ENCODE data around the gene C3orf20. TPM values are rescaled to one million over a fixed set of nuclear protein-coding genes. Genes with fewer than 3 reads are reported as not detected.

Gene C3orf20
- total RNA-seq, 1 donor from 2014 or later = 0.13 TPM

DNA sequence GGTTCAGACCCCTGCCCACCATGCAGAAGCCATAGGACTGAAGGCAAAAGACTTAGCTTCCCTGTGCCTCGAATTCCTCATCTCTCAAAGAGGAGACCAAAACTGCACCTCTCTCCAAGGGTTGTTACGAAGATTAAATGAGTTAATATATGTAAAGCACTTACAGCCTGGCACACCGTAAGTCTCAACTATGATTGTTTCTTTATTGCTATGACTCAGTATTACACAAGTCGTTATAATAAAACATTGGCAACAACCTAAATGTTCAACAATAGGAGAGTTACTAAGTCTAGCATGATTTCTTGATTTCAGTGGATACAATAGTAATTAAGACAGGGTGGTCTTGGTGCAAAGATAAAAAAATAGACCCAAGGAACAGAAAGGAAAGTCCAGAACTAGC, 124.2 kb downstream of the C3orf20 start:
- TF ChIP-seq, protein P1, sequence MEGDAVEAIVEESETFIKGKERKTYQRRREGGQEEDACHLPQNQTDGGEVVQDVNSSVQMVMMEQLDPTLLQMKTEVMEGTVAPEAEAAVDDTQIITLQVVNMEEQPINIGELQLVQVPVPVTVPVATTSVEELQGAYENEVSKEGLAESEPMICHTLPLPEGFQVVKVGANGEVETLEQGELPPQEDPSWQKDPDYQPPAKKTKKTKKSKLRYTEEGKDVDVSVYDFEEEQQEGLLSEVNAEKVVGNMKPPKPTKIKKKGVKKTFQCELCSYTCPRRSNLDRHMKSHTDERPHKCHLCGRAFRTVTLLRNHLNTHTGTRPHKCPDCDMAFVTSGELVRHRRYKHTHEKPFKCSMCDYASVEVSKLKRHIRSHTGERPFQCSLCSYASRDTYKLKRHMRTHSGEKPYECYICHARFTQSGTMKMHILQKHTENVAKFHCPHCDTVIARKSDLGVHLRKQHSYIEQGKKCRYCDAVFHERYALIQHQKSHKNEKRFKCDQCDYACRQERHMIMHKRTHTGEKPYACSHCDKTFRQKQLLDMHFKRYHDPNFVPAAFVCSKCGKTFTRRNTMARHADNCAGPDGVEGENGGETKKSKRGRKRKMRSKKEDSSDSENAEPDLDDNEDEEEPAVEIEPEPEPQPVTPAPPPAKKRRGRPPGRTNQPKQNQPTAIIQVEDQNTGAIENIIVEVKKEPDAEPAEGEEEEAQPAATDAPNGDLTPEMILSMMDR (IDR thresholded peaks at IDR 0.05; ENCODE audit: unreplicated experiment) = no peak
- Mint-ChIP-seq H3K9me3 (ENCODE audit: unreplicated experiment) (no peaks in the 10 kb centered on the region), H3K4me3 (ENCODE audit: unreplicated experiment) (no peak overlapping the region), H3K27me3 (ENCODE audit: unreplicated experiment) (peaks cover 9% of the 10 kb centered on the region), H3K36me3 (ENCODE audit: low read depth, unreplicated experiment) (peaks cover 14% of the 10 kb centered on the region), H3K27ac (ENCODE audit: unreplicated experiment) (no peak overlapping the region), H3K4me1 (ENCODE audit: unreplicated experiment) (peaks cover 31% of the 10 kb centered on the region)
- DNase-seq (ENCODE audit: low spot score) = no peak

DNA sequence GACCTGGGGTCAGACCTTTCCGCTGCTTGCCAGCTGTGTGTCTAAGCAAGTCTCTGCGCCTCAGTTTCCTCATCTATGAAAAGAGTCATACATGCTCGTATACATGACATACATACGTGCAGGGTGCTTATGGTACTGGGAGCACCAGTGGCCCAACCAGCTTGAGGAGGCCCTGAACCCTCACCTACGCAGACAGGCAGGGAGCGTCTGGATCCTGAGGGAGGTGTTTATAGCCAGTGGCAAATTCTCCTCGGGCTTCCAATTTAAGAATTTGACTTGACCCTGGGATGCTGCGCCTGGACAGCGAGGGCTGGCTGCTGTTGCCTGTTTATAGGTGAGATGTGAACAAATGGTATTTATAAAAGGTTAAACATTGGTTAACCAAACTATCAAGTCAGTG, 126.1 kb downstream of the C3orf20 start:
- Mint-ChIP-seq H3K27me3 (ENCODE audit: unreplicated experiment) (peaks cover 17% of the 10 kb centered on the region), H3K27ac (ENCODE audit: unreplicated experiment) (no peak overlapping the region), H3K4me1 (ENCODE audit: unreplicated experiment) (peaks cover 48% of the 10 kb centered on the region), H3K36me3 (ENCODE audit: low read depth, unreplicated experiment) (peaks cover 14% of the 10 kb centered on the region), H3K9me3 (ENCODE audit: unreplicated experiment) (no peaks in the 10 kb centered on the region), H3K4me3 (ENCODE audit: unreplicated experiment) (no peak overlapping the region)
- DNase-seq (ENCODE audit: low spot score) = no peak
- TF ChIP-seq, protein P1 (IDR thresholded peaks at IDR 0.05; ENCODE audit: unreplicated experiment) = no peak

DNA sequence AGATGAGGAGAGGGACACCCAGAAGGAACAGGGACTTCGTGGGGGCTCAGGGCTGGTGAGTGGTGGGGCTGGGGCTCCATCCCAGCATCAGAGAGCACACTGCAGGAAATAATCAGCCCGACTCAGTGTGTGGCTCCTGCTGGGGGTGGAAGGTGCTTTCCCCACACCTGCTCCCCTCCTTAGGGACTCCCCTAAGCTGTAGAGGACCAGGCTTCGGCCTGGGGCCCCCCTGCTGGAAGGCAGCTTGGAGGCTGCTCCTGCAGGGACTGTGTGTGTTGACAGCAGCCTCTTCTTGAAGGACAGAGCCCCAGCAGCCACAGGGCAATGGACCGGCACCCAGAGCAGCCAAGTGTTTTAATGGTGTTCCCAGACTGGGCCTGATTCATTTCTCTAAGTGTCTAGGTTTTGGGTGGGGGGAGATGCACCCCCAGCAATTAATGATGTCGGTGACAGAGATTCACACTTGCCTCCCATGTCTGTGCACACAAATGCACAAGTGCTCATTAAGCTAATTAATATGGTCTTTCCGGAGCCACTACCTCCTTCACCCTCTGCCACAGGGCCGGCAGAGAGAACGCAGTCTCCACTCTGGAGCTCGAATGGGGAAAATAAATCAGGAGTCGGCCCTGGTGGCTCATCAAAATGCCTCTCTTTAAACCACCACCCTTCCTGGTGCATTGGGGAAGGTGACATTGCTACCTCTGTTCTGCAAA, 126.9 kb downstream of the C3orf20 start:
- no peaks in the 10 kb centered on the region for H3K9me3 Mint-ChIP-seq (ENCODE audit: unreplicated experiment)
- no peak for DNase-seq (ENCODE audit: low spot score)
- peaks cover 20% of the 10 kb centered on the region for H3K27me3 Mint-ChIP-seq (ENCODE audit: unreplicated experiment)
- no peak overlapping the region for H3K4me3 Mint-ChIP-seq (ENCODE audit: unreplicated experiment)
- peaks cover 53% of the 10 kb centered on the region for H3K4me1 Mint-ChIP-seq (ENCODE audit: unreplicated experiment)
- no peak overlapping the region for H3K27ac Mint-ChIP-seq (ENCODE audit: unreplicated experiment)
- peaks cover 14% of the 10 kb centered on the region for H3K36me3 Mint-ChIP-seq (ENCODE audit: low read depth, unreplicated experiment)
- TF ChIP-seq, protein P1 (IDR thresholded peaks at IDR 0.05; ENCODE audit: unreplicated experiment) = no peak

DNA sequence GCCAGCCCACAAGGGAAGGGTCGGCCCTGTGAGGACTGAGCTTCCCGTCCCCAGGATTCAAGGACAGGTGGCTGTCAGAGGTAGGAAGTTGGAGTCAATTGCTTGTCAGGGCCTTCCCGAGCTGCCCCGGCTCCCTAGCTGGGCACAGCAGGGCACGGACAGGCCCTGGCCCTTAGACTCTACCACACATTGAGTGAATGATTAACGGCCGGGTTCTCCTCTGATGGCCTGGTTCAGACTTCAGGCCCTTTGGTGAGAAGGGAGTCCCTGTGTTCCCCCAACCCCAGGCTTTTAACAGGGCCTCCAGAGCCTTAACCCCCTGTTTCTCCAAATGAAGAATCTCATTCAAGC, 127.4 kb downstream of the C3orf20 start:
- peaks cover 20% of the 10 kb centered on the region for H3K27me3 Mint-ChIP-seq (ENCODE audit: unreplicated experiment)
- peak overlapping the region; percentile 100 for H3K27ac Mint-ChIP-seq (ENCODE audit: unreplicated experiment)
- no peak for DNase-seq (ENCODE audit: low spot score)
- H3K4me1 Mint-ChIP-seq (ENCODE audit: unreplicated experiment) = peaks cover 57% of the 10 kb centered on the region
- H3K9me3 Mint-ChIP-seq (ENCODE audit: unreplicated experiment) = no peaks in the 10 kb centered on the region
- H3K4me3 Mint-ChIP-seq (ENCODE audit: unreplicated experiment) = no peak overlapping the region
- TF ChIP-seq, protein P1 (IDR thresholded peaks at IDR 0.05; ENCODE audit: unreplicated experiment) = no peak
- H3K36me3 Mint-ChIP-seq (ENCODE audit: low read depth, unreplicated experiment) = peaks cover 14% of the 10 kb centered on the region

DNA sequence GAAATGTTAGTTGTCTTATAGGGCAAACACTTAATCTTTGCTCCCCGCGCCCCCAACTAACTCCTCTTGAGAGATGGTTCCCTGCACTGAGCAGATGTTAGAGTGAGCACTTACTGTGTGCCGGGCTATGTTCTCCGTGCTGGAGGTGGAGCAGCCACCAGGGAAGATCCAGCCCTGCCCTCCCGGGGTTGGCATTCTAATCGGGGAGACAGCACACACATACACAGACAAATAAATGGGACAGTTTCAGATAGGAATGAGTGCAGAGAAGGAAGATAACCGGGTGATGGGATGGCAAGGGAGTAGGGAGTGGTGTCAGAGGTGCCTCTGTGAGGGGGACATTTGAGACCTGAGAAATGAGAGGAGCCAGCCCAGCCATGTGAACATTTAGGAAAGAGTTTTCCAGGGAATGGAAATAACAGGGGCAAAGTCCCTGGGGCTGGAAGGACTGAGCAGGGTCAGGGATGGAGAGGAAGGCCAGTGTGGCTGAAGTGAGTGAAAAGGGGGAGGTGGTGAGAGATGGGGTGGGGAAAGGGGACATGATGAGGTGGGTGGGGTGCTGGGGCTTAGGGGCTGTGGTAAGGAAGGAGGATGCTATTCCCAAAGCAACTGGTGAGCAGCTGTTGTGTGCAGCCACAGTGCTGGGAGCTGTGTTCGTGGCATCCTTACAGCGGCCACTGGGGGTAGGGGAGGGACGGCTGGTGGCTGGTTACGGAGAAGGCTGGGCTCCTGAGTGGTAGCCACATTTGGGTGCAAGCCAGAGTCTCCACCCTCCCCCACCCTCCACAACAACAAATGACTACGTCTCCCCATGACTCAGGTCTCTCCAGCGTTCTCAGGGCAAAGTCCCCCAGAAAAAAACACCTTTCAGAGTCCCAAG, 128.4 kb downstream of the C3orf20 start:
- Mint-ChIP-seq H3K27me3 (ENCODE audit: unreplicated experiment) (peaks cover 20% of the 10 kb centered on the region), H3K9me3 (ENCODE audit: unreplicated experiment) (no peaks in the 10 kb centered on the region), H3K27ac (ENCODE audit: unreplicated experiment) (peak overlapping the region; percentile 100), H3K4me3 (ENCODE audit: unreplicated experiment) (peak overlapping the region; percentile 77), H3K4me1 (ENCODE audit: unreplicated experiment) (peaks cover 57% of the 10 kb centered on the region), H3K36me3 (ENCODE audit: low read depth, unreplicated experiment) (peaks cover 14% of the 10 kb centered on the region)
- TF ChIP-seq, protein P1 (IDR thresholded peaks at IDR 0.05; ENCODE audit: unreplicated experiment) = no peak
- DNase-seq (ENCODE audit: low spot score) = peak; percentile 42
